Neural crest cell (in vitro differentiated cells): ENCODE results near the gene MAP3K19. TPM values are rescaled to one million over a fixed set of nuclear protein-coding genes. Genes with fewer than 3 reads are reported as not detected.

Experiments used
- DNase-seq: peaks from one replicate; pipeline ENCODE4 v3.0.0; 2021; ENCODE audit warnings: low read depth, mixed read lengths, low spot score
- H3K27ac Mint-ChIP-seq: one replicate; pipeline ENCODE4 v1.8.0; 2021; ENCODE audit warnings: mild to moderate bottlenecking, mixed read lengths; ENCODE audit not compliant: unreplicated experiment
- H3K27me3 Mint-ChIP-seq: 2 replicates; pipeline ENCODE4 v1.8.0; 2021; ENCODE audit warnings: low read depth, mild to moderate bottlenecking, mixed read lengths
- H3K36me3 Mint-ChIP-seq: 2 replicates; pipeline ENCODE4 v1.8.0; 2021; ENCODE audit warnings: low read depth, mild to moderate bottlenecking, mixed read lengths
- H3K4me1 Mint-ChIP-seq: 2 replicates; pipeline ENCODE4 v1.8.0; 2021; ENCODE audit warnings: mixed read lengths
- H3K4me3 Mint-ChIP-seq: one replicate; pipeline ENCODE4 v1.8.0; 2021; ENCODE audit warnings: mild to moderate bottlenecking, mixed read lengths
- H3K9me3 Mint-ChIP-seq: 2 replicates; pipeline ENCODE4 v1.8.0; 2021; ENCODE audit warnings: mixed read lengths
- CTCF ChIP-seq: fragments of 200-600 bp; sonication (generic); conservative IDR thresholded peaks from 2 replicates; pipeline ENCODE4 v1.5.0; 2021; ENCODE audit warnings: antibody characterized with exemption, mild to moderate bottlenecking
- total RNA-seq: library from RNA; stranded (reverse); gene quantifications from 2 replicates; pipeline ENCODE4 v1.2.1, GENCODE V29; 2021

MAP3K19 gene
- total RNA-seq, 1 donor from 2014 or later, result not detected

GRCh38 chr2:135030826-135031225 lies 16.4 kb downstream of the MAP3K19 start:
- peaks cover 4% of the 10 kb centered on the region for H3K27me3 Mint-ChIP-seq
- no peak for DNase-seq
- H3K4me3 Mint-ChIP-seq, result no peak overlapping the region
- no peaks in the 10 kb centered on the region for H3K4me1 Mint-ChIP-seq
- H3K36me3 Mint-ChIP-seq, result peaks cover 6% of the 10 kb centered on the region
- H3K9me3 Mint-ChIP-seq, result no peaks in the 10 kb centered on the region
- TF ChIP-seq CTCF, result no peak
- no peak overlapping the region for H3K27ac Mint-ChIP-seq

- Mint-ChIP-seq H3K27ac (no peak overlapping the region), H3K27me3 (peaks cover 4% of the 10 kb centered on the region), H3K4me1 (no peaks in the 10 kb centered on the region), H3K36me3 (peaks cover 6% of the 10 kb centered on the region), H3K4me3 (no peak overlapping the region), H3K9me3 (no peaks in the 10 kb centered on the region)
- DNase-seq, result no peak
- TF ChIP-seq CTCF, result no peak
Observed at GRCh38 chr2:135029481-135030134, 17.6 kb downstream of the MAP3K19 start.

- Mint-ChIP-seq H3K27ac (no peak overlapping the region), H3K27me3 (peaks cover 2% of the 10 kb centered on the region), H3K4me1 (peaks cover 7% of the 10 kb centered on the region), H3K36me3 (no peaks in the 10 kb centered on the region), H3K9me3 (no peaks in the 10 kb centered on the region), H3K4me3 (no peak overlapping the region)
- TF ChIP-seq CTCF, result no peak
- DNase-seq, result no peak
Observed at GRCh38 chr2:135023886-135024485, 23.3 kb downstream of the MAP3K19 start.

GRCh38 chr2:135022952-135023880 lies 24.0 kb downstream of the MAP3K19 start:
- peaks cover 2% of the 10 kb centered on the region for H3K27me3 Mint-ChIP-seq
- no peak for DNase-seq
- no peak for TF ChIP-seq CTCF
- no peak overlapping the region for H3K4me3 Mint-ChIP-seq
- H3K27ac Mint-ChIP-seq, result no peak overlapping the region
- no peaks in the 10 kb centered on the region for H3K36me3 Mint-ChIP-seq
- H3K9me3 Mint-ChIP-seq, result no peaks in the 10 kb centered on the region
- H3K4me1 Mint-ChIP-seq, result peaks cover 7% of the 10 kb centered on the region

- DNase-seq, result no peak
- Mint-ChIP-seq H3K9me3 (no peaks in the 10 kb centered on the region), H3K4me1 (peaks cover 7% of the 10 kb centered on the region), H3K4me3 (no peak overlapping the region), H3K27ac (no peak overlapping the region), H3K27me3 (no peaks in the 10 kb centered on the region), H3K36me3 (no peaks in the 10 kb centered on the region)
- TF ChIP-seq CTCF, result no peak
Observed at GRCh38 chr2:135021618-135022017, 25.6 kb downstream of the MAP3K19 start.
